Activated CD4-positive, alpha-beta T cell treated with anti-CD3 and anti-CD28 coated beads, Interleukin-2, amount 50 U/mL, for 16 hours (primary cell): Measurements from ENCODE around the gene CROCC2.

Experiments used
- DNase-seq: peaks from one replicate; pipeline ENCODE4 v3.0.0-alpha.2; 2020

Gene CROCC2

DNA sequence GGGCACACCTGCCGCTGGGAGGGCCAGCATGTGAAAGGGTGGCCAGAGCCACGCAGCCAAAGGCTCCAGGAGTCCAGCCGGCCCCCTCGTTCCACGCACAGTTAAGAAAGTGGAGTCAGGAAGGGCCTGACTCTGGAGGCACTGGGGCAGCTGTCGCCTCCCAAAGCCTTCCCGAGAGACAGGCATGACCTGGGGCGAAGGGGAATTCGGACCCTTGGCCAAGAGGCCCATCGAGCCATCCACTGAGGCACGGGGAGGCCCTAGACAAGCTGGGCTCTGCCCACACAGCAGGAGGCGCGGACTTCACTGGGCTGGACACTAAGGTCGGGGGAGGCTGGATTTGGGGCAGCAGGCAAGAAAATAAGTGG, 53.8 kb downstream of the CROCC2 start:
- DNase-seq: no peak

DNA sequence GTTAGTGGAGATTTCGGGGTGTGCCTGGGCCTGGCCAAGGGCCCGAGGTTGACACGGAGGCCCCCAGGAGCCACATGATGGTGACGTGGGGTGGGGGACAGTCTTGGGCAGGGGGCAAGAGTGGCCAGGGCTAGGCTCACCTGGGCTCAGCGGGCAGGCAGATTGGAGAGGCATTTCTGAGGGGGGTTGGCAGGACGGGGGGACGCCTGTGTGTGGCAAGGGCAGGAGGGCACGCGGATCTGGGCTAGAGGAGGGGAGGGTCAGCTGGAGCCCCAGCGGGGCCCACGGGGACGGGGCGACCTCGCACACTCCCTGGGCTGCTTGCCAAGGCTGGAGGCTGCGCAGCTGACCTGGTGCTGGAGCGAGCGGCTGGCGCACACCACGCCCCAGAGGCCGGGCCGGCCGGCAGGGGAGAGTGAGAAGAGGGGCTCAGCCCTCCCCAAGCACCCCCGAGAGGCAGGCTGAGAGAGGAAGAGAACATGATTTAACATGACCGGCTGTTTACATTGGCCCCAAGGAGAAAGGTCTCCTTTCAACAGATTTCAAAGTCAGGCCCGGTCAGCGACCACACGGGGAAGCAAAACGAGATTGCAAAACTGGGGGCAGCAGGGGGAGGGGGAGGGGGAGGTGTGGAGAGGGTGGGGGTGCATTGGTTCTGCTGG, 54.3 kb downstream of the CROCC2 start:
- DNase-seq: no peak

DNA sequence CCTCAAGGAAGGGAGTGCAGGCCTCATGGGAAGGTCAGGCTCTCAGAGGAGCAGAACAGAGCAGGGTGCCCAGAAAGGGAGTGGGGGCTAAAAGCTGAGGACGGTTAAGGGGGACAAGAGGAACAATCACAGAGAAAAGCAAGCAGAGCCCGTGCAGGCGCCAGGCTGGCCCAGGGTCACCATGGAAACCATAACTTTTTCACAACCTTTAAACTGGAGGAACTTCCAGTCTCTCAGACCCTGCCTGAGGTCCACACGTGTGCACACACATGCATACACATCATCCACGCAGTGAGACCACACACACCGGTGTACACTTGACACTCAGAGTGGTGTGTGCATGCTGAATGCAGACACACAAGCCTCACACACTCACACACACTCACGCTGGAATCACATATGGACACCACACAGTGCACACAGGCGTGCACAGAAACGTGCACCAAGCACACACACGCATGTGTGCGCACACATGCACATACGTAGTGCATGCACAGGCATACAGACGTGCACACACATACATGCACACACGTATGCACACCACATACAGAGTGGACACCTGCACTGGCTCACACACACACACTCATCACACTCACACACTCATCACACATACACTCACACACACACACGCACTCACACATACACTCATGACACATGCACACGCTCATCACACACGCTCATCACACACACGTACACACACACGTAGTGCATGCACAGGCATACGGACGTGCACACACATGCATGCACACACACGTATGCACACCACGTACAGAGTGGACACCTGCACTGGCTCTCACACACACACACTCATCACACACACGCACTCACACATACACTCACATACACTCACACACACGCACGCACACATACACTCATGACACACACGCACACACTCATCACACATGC, 55.1 kb downstream of the CROCC2 start:
- no peak for DNase-seq

DNA sequence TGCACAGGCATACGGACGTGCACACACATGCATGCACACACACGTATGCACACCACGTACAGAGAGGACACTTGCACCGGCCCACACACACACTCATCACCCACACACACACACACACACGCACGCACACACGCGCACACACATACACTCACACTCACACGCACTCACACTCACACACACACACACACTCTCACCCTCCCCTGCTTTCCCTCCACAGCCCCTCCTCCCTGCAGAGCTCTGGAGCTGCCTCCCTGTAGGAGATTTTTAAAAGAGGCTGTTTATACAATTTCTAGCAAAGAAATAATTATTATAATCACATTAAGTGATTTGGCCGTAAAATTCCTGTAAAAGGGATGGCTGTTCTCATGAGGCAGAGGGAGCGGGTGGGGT, 55.8 kb downstream of the CROCC2 start:
- DNase-seq: no peak

DNA sequence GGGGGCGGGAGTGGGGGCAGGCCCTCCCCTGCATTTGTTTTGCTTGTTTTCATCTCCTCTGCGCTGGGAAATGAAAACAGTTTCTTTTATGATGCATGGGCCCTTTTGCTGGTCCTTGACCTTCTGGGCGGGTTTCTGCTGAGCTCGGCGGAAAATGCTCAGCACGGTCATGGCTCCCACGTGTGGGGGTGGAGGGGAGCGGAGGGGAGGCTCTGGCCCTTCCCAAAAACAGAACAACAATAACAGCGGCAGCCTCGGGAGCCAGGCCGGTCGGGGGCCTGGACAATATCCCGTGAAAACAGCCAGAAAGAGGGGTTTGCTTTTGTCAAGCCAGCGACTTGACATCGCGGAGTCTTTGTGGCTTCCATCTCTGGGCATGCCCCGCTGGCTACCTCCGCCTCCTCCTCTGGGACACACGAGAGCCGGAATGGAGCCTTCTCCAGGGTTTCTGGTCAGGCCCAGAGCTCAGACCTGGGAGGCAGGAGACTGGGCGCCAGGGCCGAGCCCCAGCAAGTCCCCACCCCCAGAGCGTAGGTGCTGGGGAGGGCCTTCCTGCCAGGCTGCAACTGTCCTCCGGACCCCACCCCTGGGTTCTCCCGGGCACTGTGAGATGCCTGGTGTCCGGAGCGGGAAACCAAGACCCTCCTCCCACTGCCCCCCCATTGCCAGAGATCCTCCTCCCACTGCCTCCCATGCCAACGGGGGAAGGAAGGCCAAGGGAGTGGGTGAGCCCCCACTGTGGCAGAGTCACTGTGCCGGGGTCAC, 56.3 kb downstream of the CROCC2 start:
- no peak for DNase-seq

DNA sequence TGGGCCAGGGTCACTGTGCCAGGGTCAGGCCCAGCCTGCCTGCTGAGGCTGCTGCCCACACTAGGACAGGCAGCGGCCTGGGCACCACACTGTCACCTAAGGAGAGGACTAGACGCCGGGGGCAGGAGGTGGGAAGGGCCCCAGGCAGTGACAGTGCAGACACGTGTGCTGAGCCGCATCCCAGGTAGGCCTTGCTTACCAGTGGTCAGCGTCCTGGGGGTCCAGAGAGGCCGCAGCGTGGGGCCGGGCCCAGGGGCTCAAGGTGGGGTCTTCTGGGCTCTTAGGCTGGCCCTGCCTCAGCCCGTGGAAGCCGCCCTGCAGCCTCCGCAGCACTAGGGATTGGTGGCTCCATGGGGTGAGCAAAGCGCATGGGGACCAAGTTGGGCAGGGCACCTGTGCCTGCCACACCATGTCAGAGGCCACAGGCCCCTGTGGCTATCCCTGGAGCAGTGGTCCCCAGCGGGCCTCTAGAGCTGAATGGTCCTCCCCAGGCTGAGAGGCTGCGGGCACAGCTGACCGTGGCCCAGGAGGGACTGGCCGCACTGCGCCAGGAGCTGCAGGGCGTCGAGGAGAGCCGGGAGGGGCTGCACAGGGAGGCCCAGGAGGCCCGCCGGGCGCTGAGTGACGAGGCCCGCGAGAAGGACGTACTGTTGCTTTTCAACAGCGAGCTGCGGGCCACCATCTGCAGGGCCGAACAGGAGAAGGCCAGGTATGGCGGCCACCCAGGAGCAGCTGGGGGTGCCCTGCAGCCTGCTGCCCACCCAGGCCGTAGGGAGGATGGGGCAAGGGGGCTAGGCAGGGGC, 57.1 kb downstream of the CROCC2 start:
- no peak for DNase-seq

DNA sequence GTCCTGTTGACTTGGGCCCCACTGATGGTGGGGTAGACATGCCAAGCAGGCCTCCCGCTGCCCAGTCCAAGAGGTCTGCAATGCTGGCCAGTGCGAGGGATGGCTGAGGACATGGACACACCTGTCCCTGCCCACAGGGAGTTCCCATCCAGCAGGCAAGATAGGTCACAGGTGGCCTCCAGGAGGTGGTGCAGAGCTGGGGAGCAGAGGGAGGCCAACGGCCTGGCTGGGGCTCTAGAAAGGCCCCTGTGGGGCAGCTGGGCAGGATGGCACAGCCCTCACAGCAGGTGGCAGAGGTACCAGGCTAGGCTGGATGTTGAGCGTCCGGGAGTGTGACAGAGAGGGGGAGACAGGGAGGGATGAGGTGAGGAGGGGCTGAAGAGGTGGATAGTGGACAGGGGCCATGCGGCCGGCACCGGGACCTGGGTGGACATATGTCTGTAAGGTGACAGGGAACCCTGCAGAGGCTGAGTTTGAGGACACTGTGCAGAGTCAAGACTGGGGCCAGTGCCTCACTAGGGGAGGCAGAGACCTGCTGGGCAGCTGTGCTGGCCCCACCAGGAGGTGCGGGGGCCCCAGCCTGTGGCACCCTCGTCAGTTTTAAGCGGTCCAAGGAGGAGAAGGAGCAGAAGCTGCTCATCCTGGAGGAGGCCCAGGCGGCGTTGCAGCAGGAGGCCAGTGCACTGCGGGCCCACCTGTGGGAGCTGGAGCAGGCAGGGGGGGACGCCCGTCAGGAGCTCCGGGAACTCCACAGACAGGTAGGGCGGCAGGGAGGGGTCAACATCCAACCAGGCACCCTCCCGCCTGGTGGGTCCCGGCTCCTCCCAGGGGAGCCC, 58.0 kb downstream of the CROCC2 start:
- DNase-seq: no peak

DNA sequence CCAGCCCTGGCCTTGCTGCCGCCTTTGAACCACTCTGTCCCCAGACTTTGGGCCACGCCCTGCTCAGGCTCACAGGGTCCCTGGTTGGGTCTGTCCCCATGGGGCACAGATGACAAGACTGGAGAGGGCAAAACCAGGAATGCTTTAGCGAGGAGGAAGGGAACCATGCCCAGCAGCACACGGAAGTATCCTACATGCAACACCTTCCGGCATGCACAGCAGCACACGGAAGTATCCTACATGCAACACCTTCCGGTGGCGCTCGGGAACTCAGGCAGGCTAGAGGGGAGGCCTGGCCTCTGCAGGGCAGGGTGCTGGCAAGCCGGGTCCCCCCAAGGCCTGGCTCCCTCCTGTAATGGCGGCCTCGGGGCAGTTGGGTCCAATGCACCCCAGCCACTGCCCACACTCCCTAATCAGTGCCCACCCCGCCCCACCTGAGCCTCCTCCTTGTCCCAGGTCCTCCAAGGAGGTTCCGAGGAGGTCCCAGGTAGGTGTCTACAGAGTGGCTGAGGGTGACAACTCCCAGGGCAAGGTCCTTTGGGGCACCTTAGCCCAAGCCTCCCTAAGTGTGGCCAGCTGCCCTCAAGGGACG, 58.7 kb downstream of the CROCC2 start:
- DNase-seq: no peak

DNA sequence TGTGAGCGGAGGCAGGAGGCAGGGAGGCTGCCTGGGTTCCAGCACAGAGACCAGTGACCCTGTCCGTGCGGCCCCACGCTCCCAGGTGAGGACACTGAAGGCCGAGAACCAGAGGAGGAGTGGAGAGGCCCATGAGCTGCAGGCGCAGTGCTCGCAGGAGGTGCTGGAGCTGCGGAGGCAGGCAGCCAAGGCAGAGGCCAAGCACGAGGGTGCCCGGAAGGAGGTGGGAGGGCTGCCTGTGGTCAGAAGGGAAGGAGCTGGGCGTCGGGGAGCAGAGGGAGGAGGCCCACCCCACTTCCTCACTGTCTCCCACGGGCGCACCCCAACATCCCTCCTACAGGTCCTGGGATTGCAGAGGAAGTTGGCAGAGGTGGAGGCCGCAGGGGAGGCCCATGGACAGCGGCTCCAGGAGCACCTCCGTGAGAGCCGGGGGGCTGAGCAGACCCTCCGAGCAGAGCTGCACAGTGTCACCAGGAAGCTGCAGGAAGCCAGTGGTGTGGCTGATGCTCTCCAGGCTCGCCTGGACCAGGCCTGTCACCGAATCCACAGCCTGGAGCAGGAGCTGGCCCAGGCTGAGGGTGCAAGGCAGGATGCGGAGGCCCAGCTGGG, 59.3 kb downstream of the CROCC2 start:
- no peak for DNase-seq

DNA sequence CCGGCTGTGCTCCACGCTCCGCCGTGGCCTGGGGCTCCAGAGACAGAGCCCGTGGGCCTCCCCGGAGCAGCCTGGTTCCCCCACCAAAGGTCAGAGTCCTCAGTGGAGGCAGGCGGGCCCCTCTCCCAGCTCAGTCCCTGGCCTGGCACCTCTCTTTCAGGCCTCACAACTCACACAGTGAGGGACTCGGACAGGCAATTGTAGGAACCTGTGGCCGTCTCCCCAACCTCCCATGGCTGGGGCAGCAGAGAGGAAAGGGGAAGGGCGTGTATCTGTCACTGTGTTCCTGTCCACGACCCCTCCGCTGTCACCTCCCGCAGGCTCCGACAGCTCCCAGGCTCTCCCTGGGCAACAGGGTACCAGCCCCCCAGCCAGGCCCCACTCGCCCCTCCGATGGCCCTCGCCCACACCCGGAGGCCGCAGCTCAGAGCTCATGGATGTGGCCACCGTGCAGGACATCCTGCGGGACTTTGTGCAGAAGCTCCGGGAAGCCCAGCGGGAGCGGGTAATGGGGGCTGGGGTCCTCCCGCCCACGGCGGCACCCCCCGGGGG, 59.8 kb downstream of the CROCC2 start:
- no peak for DNase-seq

DNA sequence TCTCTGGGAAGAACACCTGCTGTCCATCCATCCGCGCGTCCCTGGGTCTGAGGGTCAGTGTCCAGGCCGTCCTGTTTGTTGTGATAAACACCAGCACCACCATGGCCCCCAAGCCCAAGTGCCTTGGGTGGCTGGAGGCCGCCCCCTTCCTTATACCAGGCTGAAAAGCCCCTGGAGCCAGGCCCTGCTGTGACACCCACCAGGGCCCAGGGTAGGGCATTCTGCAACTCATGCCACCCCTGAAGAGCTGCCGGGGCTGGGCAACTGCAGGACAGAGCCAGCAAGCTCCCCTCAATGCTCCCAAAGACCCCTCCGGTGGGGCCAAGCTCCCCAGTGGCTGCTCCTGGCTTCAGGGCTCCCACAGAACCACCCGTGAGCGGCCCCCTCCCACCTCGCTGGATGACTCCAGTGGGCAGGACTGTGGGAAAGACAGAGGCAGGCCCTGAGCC, 60.3 kb downstream of the CROCC2 start:
- DNase-seq: no peak

DNA sequence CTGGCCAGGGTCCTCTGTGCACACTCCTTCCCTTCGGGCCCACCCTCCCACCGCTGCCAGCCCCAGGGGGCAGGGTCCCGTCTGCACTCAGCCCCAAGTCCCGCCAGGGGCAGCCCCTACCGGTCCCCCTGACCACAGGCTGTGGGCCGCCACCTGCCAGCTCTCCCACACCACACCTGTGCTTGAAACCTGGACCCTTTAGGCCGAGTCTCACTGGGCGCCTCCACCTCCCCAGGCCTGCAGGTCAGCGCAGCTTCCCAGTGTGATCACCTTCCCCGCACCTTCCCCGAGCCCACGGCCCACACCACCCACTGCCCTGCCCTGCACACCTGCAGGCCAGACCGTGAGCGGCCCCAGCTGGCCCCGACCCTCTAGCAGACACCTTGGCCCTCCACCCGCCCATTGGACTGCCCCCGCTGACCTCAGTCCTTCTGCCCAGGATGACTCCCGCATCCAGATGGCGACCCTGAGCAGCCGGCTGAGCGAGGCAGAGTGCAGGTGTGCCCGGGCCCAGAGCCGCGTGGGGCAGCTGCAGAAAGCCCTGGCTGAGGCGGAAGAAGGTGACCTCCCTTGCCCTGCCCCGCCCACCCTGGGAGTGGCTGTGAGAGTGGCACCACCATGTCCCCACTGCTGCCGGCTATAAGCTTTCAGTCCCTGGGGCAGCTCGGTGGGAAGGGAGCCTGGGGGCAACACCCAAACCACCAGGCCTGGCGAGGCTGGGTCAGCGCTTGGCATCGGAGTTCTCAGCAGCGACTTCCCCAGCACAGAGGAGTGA, 61.0 kb downstream of the CROCC2 start:
- DNase-seq: no peak

DNA sequence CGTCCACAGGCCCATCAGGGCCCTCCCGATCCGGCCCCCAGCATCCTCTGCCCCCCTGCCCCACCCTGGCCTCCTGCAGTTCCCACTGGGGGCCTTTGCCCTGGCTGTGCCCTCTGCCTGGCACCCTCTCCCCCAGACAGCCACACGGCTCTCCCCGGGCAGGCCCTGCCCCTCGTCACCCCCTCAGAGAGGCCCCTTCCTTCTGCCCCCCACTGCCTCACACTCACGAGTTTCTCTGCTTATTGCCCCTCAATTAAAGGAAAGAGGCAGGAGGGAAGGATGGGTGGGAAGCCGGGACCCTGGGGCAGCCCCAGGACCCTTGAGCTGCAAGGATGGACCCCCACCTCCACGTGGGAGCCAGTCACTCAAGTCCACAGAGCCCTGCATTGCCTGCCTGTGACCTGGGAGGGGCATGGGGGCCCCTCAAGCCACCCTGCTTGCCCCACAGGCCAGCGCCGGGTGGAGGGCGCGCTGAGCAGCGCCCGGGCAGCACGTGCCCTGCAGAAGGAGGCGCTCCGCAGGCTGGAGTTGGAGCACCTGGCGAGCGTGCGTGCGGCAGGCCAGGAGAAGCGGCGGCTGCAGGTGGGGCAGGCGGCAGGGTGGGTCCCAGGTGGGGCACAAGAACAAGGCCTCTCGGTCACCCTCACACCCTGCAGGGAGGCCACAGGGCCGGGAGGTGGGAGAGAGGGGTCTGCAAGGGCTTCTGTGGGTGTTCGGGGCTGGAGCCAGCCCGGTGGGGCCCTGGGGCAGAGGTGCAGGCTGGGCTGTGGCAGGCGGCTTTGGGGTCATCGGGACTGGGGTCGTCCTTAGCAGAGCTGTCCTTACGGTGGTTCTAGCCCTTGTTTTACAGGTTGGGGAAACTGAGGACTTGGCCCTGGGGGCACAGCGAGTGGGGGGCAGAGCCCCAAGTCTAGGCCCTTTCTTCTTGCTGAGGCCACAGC, 61.8 kb downstream of the CROCC2 start:
- DNase-seq: no peak

DNA sequence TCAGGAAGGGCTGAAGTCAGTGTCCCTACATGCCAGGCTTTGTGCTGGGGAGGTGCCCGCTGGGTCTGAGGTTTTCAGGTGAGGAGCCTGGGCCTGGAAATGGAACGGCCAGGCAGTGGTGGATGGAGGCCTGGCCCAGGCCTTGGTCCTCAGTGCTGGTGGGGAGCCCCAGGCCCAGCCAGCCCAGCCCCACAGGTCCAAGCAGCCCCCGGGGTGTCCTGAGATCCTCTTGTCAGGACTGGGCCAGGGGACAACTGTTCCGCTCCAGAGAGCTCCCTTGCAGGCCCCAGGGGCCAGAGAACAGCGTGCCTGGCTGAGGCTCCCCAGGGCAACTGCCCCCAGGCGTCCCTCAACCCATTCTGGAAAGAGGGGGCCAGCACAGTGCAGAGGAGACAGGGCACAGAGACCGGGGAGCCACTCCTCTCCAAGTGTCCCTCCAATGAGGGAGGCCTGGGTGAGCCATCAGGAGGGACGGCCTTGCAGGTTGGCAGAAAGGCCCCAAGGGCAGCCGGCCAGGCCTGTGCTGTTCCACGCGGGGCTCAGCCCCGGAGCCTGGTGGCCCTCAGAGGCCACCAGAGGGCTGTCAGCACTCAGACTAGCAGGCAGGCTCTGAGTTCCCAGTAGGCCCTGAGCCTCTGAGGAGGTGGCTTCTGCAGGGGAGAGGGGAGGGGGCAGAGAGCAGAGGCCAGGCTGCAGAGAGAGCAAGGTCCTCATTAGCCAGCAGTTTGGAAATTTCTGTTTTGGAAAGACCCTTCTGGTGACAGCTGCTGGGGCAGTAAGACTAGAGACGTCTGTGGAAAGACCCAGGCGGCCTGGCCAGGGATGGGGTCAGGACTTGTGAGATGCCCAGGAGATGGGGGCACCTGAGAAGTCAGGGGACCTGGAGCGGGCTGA, 62.8 kb downstream of the CROCC2 start:
- no peak for DNase-seq

DNA sequence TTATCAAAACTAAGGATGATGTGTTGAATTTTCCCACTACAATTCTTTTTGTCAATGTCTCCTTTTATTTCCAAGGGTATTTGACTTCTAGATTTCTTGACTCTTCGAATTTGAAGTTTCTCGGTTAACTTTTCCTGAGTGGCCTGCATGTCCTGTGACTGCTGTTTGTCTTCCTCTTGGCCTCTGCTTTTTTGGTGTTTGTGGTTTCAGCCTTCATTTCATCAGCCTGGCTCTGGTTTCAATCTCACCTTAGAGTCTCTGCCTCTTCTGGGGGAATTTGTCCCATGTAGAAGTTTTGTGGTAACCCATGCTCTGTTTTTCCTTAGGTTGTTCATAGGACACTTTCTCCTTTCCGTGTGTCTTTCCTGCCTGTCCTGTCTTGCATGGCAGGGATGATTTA, 64.0 kb downstream of the CROCC2 start:
- no peak for DNase-seq

DNA sequence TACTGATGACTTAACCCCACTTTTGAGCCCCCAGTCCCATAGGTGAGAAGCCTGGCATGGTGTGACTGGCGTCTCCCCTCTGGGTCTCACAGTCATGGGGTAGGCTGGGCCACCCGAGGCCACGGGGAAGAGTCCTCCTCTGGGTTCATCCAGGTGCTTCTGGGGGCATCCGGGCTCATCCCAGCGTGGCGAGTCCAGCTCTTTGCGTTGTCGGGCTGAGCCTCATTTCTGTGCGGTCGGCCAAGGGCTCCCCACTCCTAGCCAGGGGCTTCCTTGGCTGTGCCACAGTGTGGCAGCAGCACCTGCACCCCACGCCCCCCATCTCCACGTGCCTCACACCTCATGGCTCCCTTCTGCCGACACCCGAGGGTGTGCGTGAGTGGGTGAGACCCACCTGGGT, 64.7 kb downstream of the CROCC2 start:
- DNase-seq: no peak

DNA sequence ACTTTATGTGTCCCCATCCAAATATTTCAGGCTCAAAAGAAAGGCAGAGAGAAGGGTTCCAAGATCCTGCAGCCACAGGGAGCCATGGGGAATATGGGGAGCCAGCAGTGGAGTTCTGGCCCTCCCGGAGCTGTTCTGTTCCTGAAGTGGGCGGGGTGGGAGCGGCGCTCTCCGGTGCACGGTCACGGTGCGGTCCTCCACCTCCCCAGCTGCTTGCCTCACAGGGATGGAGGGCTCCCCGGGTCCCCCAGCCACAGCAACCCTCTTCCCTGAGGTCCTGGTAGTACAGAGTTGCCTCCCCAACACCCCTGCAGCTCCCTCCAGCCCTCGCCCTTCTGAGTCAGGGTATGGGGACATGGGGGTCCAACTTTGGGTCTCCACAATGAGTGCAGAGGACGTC, 66.1 kb downstream of the CROCC2 start:
- DNase-seq: no peak
